Heart left ventricle (tissue), 13 donors: ENCODE results near the gene AFAP1L1.

Experiments used
- POLR2A ChIP-seq, 2 donors: fragments of 450-650 bp; IDR thresholded peaks; one replicate each; pipeline ENCODE4 v1.6.1; 2017; ENCODE audit warnings: antibody characterized with exemption in 2 of 2, mild to moderate bottlenecking in 2 of 2, moderate library complexity in 2 of 2
- TF ChIP-seq, protein P1 (sequence below), 12 donors: fragments of 200-600 bp; sonication (generic) in 4 of 12; IDR thresholded peaks; one replicate each; pipeline versions ENCODE4 v1.5.0 to v1.8.0; 2018 to 2022; ENCODE audit warnings: antibody characterized with exemption in 12 of 12, mild to moderate bottlenecking in 5 of 12
- donor health status: ischemic (EF 13 %, LVEDD 7.1; RV severe dilation, severe dysfunction).
- donor health status: DM: no; HTN: yes; CAD: no.
- donor health status: DM: no; HTN: no; CAD: no.
- donor health status: ischemic (EF 25% LVEDD 6.9; RV normal size, moderate dysfunction).
- donor health status: ischemic (EF 25% LVEDD 5.7; RV mildly dilated, moderate dysfunction).
- donor health status: ischemic (EF 35%, LVEDD 5.7; RV mildly dilated, moderate dysfunction).
- donor health status: nonischemic (EF 11% LVEDD 7.7; RV severe dilation, severe dysfunction).
- donor health status: DM: yes; HTN: yes; CAD: no.
- donor health status: PGD.
- donor health status: ischemic (EF 29% LVEDD 5.4; RV normal size, mild dysfunction).
- donor health status: nonischemic (EF 23%, LVEDD 6.1; RV moderate dilation, normal function).

DNA sequence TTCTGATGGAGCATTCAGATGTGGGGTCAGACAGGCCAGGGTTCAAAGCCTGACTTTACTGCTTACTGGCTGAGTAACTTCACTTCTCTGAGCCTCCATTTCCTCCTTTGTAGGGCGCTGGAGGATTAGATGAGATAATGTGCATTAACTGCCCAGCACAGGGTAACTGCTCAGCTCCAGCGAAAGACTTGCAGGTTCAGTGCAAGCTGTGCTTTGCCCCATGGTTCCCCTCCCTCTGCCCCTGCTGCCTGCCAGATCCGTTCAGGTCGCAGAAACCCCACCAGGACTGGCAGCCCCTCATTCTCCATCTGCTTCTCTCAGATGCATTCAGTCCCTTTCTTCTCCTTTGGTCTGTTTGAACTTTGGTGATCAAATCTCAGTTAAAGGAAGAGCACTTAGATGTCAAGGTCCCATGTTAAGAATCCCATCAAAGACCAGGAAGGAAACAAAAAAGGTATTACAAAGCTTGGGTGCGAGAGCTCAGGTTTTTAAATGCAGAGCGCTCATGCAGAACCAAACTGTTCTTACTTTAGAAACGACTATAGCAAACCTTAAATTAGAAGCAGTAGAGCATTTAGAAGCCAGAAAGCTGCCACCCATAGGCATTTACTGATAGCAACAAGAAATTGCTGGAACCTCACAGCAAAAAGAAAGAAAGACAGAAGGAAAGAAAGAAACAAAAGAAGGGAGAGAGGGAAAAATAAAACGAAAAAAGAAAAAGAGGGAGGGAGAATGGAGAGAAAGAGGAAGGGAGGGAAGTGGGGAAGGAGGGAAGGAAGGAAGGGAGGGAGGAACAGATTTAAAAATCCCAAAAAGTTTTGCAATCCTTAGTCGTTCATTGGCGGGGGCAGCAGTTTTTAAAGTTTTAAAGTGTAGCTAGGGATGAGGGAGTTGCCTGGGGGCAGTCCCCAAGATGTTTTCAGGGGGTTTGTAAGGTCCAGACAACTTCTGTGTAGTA, 23.5 kb downstream of the AFAP1L1 start:
- TF ChIP-seq, protein P1, sequence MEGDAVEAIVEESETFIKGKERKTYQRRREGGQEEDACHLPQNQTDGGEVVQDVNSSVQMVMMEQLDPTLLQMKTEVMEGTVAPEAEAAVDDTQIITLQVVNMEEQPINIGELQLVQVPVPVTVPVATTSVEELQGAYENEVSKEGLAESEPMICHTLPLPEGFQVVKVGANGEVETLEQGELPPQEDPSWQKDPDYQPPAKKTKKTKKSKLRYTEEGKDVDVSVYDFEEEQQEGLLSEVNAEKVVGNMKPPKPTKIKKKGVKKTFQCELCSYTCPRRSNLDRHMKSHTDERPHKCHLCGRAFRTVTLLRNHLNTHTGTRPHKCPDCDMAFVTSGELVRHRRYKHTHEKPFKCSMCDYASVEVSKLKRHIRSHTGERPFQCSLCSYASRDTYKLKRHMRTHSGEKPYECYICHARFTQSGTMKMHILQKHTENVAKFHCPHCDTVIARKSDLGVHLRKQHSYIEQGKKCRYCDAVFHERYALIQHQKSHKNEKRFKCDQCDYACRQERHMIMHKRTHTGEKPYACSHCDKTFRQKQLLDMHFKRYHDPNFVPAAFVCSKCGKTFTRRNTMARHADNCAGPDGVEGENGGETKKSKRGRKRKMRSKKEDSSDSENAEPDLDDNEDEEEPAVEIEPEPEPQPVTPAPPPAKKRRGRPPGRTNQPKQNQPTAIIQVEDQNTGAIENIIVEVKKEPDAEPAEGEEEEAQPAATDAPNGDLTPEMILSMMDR (IDR thresholded peaks at IDR 0.05): no peak
- no peak for TF ChIP-seq POLR2A (IDR thresholded peaks at IDR 0.05)
